PFSK-1 (cell line): ENCODE data around the gene C1QBP.

ENCODE experiments used
- FOXP2 ChIP-seq: optimal IDR thresholded peaks from 2 replicates; pipeline ENCODE3; 2011; ENCODE audit warnings: borderline replicate concordance, control low read depth, inconsistent platforms; ENCODE audit not compliant: insufficient read depth; ENCODE audit errors: extremely low read length, extremely low read depth
- POLR2AphosphoS5 ChIP-seq: IDR thresholded peaks from 2 replicates; pipeline ENCODE4 v1.6.1; 2012; ENCODE audit warnings: low read depth, mild to moderate bottlenecking, control low read depth, low read length, moderate library complexity
- SIN3A ChIP-seq: IDR thresholded peaks from 2 replicates; pipeline ENCODE4 v1.6.1; 2012; ENCODE audit warnings: mild to moderate bottlenecking, low read length, moderate library complexity, borderline replicate concordance; ENCODE audit not compliant: insufficient read depth
- TAF1 ChIP-seq: IDR thresholded peaks from 2 replicates; pipeline ENCODE4 v1.6.1; 2012; ENCODE audit warnings: low read length, control low read depth, borderline replicate concordance; ENCODE audit not compliant: insufficient read depth
- TF ChIP-seq, protein P1 (sequence below), 2 experiments: IDR thresholded peaks; 2 replicates each; pipeline versions ENCODE4 v1.6.1 to v1.8.0; 2011 to 2012; ENCODE audit warnings: low read depth in 2 of 2, low read length in 2 of 2, control low read depth in 1 of 2, inconsistent platforms in 1 of 2, mild to moderate bottlenecking in 1 of 2, moderate library complexity in 1 of 2; ENCODE audit not compliant: insufficient read depth in 1 of 2

Gene C1QBP

DNA sequence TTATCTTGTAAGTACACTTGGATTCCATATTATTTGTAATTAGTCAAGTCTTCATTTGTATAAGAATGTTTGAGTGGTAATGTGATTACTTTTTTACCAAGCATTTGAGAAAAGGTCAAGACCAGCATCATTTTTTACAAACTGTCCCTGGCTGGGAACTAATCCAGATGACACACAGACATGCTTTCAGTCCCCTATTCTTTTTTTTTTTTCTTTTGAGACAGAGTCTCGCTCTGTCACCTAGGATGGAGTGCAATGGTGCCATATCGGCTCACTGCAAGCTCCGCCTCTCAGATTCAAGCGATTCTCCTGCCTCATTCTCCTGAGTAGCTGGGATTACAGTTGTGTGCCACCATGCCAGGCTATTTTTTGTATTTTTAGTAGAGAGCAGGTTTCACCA, 42.5 kb upstream of the C1QBP start:
- no peak for TF ChIP-seq POLR2AphosphoS5
- TF ChIP-seq TAF1: no peak
- TF ChIP-seq, protein P1, sequence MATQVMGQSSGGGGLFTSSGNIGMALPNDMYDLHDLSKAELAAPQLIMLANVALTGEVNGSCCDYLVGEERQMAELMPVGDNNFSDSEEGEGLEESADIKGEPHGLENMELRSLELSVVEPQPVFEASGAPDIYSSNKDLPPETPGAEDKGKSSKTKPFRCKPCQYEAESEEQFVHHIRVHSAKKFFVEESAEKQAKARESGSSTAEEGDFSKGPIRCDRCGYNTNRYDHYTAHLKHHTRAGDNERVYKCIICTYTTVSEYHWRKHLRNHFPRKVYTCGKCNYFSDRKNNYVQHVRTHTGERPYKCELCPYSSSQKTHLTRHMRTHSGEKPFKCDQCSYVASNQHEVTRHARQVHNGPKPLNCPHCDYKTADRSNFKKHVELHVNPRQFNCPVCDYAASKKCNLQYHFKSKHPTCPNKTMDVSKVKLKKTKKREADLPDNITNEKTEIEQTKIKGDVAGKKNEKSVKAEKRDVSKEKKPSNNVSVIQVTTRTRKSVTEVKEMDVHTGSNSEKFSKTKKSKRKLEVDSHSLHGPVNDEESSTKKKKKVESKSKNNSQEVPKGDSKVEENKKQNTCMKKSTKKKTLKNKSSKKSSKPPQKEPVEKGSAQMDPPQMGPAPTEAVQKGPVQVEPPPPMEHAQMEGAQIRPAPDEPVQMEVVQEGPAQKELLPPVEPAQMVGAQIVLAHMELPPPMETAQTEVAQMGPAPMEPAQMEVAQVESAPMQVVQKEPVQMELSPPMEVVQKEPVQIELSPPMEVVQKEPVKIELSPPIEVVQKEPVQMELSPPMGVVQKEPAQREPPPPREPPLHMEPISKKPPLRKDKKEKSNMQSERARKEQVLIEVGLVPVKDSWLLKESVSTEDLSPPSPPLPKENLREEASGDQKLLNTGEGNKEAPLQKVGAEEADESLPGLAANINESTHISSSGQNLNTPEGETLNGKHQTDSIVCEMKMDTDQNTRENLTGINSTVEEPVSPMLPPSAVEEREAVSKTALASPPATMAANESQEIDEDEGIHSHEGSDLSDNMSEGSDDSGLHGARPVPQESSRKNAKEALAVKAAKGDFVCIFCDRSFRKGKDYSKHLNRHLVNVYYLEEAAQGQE (IDR thresholded peaks at IDR 0.05; ENCODE audit: insufficient read depth in 1 of 2, low read depth in 2 of 2, low read length in 2 of 2): no peak
- TF ChIP-seq SIN3A: no peak
- no peak for TF ChIP-seq FOXP2

DNA sequence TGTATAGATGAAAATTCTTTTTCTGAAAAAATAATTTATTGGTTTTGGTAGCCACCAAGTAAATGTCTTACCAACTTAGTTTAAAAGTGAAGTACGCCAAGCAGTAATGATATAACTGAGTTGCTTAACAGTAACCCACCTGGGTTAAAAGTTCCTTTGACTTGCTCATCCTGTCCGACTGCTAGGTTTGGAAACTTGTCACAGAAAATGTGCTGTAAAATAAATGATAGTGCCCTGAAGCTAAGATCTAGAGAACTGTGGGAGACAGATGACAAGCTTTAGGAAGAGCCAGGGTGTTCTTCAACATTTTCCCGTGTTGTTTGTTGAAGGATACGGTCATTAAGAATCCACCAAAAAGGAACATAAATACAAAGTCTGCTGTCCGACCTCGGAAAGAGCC, 42.0 kb upstream of the C1QBP start:
- TF ChIP-seq TAF1: no peak
- no peak for TF ChIP-seq POLR2AphosphoS5
- TF ChIP-seq SIN3A: no peak
- no peak for TF ChIP-seq FOXP2
- TF ChIP-seq, protein P1 (IDR thresholded peaks at IDR 0.05; ENCODE audit: insufficient read depth in 1 of 2, low read depth in 2 of 2, low read length in 2 of 2): no peak

DNA sequence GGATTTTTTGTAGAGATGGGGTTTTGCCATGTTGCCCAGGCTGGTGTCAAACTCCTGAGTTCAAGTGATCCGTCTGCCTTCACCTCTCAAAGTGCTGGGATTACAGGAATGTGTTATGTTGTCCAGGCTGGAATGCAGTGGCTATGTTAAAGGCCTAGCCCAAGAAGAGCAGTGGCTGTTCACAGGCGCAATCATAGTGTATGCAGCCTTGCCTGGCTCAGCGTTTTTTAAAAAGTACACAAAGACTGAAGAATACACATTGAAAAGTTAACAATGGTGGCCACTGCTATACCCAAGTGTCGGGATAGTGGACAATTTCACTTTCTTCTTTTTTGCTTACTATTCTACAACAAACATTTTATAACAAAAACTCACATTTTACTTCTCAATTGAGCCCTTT, 40.0 kb upstream of the C1QBP start:
- TF ChIP-seq POLR2AphosphoS5 (no peak), FOXP2 (no peak), TAF1 (no peak)
- TF ChIP-seq, protein P1 (IDR thresholded peaks at IDR 0.05; ENCODE audit: insufficient read depth in 1 of 2, low read depth in 2 of 2, low read length in 2 of 2): no peak

DNA sequence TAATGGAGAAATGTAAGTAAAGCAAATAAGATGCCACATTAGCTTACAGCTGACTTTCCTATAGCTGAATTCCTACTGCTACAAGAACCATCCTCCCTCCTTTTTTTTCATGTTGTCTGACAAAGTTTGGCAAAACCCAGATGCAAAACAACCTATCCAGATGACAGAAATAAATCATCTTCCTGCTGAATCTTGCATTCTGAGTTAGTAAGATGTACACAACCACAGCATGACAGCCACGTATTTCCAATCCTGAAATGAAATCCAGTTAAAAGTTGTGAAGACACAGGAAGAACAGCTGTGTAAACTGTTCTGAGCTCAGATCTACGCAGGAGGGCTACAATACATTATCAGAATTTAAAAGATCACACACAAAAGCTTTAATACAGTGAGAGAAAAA, 35.0 kb upstream of the C1QBP start:
- TF ChIP-seq, protein P1 (IDR thresholded peaks at IDR 0.05; ENCODE audit: insufficient read depth in 1 of 2, low read depth in 2 of 2, low read length in 2 of 2): no peak
- no peak for TF ChIP-seq TAF1
- no peak for TF ChIP-seq FOXP2
- TF ChIP-seq POLR2AphosphoS5: no peak
- TF ChIP-seq SIN3A: no peak

DNA sequence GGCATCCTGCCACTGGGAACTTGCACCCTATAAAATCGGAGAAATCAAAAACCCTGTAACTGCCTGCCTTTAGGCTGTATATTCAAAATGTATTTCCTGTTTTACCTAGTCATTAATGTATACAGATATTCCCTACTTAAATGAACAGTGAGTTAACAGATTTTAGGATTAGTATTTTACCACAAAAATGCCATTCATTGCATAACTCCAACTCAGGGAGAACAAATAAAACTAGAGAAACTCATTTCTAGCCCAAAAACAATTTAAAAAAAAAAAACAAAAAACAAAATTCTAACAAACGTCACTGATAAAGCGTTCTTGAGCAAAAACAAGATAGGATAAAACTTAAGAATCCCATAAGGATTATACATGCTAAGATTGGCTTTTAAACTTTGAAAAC, 33.6 kb upstream of the C1QBP start:
- no peak for TF ChIP-seq TAF1

DNA sequence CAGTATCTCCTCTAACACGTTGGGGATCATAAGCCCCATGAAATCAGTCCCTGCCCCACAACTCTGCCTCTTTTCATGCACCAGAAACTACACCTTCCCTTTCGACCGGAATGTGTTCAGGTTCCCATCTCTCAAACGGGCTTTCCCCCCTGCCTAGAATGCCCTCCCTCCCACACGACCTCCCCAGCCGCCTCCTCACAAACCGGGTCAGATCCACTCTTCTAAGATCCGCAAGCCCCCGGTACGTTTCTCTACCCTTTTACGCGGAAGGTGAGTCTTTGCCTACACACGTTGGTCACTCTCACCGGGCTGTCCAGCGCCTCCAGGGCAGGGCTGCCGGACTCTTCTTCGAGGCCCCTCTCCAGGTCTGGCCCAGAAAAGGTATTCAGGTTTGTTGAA, 29.1 kb upstream of the C1QBP start:
- TF ChIP-seq POLR2AphosphoS5: no peak
- TF ChIP-seq SIN3A: no peak
- TF ChIP-seq FOXP2: no peak
- TF ChIP-seq, protein P1 (IDR thresholded peaks at IDR 0.05; ENCODE audit: insufficient read depth in 1 of 2, low read depth in 2 of 2, low read length in 2 of 2): no peak
- no peak for TF ChIP-seq TAF1
